ENCODE measurements around the gene OR4N5. TPM values are rescaled to one million over a fixed set of nuclear protein-coding genes. Genes with fewer than 3 reads are reported as not detected.

The OR4N5 gene
- total RNA-seq, 4 donors from 2014 or later, result not detected

DNA sequence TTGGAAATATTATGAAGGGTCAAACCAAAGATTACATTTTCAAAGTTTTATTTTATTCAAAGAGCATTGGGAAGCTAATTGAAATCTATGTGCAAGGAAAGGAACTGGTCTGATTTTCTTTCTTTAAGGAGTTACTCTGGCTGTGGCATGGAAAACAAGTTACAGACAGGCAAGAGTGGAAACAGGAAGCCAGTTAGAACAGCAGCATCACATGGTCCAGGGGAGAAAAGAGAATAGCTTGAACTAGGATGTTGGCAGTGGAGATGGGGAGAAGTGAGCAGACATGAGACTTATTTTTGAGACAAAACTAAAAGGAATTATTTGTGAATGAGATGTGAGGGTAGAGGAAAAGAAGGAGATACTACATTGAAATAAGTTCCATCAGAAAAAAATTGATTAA, 55.5 kb downstream of the OR4N5 start:
- Histone ChIP-seq H3K36me3 (no peaks in the 10 kb centered on the region), H3K27me3 (peaks cover 21% of the 10 kb centered on the region), H3K4me1 (no peaks in the 10 kb centered on the region), H3K9me3 (no peaks in the 10 kb centered on the region), H3K27ac (no peak overlapping the region), H3K4me3 (no peak overlapping the region)
- no peak for TF ChIP-seq EP300 (IDR thresholded peaks at IDR 0.05)
- no peak for TF ChIP-seq POLR2AphosphoS5 (IDR thresholded peaks at IDR 0.05)
- TF ChIP-seq POLR2A (IDR thresholded peaks at IDR 0.05), result no peak
- no peak for ATAC-seq

Small RNA genes lying within 50 kb of the gene (small RNA-seq; reads per million reads assigned to genes)
- gene GTF2IP22 (0 reads per million in 4 donors), gene RNA5SP380 (0 reads per million in 4 donors)

Other genes starting within 250 kb of the OR4N5 start
- not detected for gene OR4K5, start 218.2 kb upstream of the OR4N5 start, total RNA-seq
- gene OR4K1, start 207.9 kb upstream of the OR4N5 start, total RNA-seq, result not detected
- gene OR4K15, start 163.2 kb upstream of the OR4N5 start, total RNA-seq, result not detected
- gene OR4Q2, start 136.7 kb upstream of the OR4N5 start, total RNA-seq, result not detected
- not detected for gene OR4K14, start 119.5 kb upstream of the OR4N5 start, total RNA-seq
- gene OR4K13, start 102.8 kb upstream of the OR4N5 start, total RNA-seq, result under 1 TPM in 1 of 4 donors, not detected in 3; 0.12 TPM
- gene OR4L1, start 78.8 kb upstream of the OR4N5 start, total RNA-seq, result not detected
- gene OR4K17, start 28.1 kb upstream of the OR4N5 start, total RNA-seq, result not detected
- not detected for gene OR11G2, start 52.1 kb downstream of the OR4N5 start, total RNA-seq
- not detected for gene OR11H6, start 84.9 kb downstream of the OR4N5 start, total RNA-seq
- under 1 TPM in 1 of 4 donors, not detected in 3; 0.50 TPM for gene OR11H7, start 90.2 kb downstream of the OR4N5 start, total RNA-seq
- gene OR11H4, start 100.5 kb downstream of the OR4N5 start, total RNA-seq, result not detected
- 10 to 100 TPM in 2 of 4 donors, 1 to 10 TPM in 2; 8.1 to 10.9 (median 10.0) TPM for gene TTC5, start 167.1 kb downstream of the OR4N5 start, total RNA-seq
- gene CCNB1IP1, start 194.5 kb downstream of the OR4N5 start, total RNA-seq, result 10 to 100 TPM; 33.4 to 64.8 (median 39.5) TPM
- gene PARP2, start 204.8 kb downstream of the OR4N5 start, total RNA-seq, result 10 to 100 TPM in 2 of 4 donors, 1 to 10 TPM in 2; 8.2 to 18.1 (median 9.9) TPM

All from gastroesophageal sphincter (tissue), 4 donors.